Left ventricle myocardium inferior (tissue), 1 donor: ENCODE data around the gene AP2A2. TPM values are rescaled to one million over a fixed set of nuclear protein-coding genes. Genes with fewer than 3 reads are reported as not detected.

ENCODE experiments used
- DNase-seq: peaks from one replicate; pipeline ENCODE4 v3.0.0-alpha.2; 2020
- H3K27ac ChIP-seq: fragments of 200-600 bp; replicated peaks from 2 replicates; pipeline ENCODE4 v1.8.0; 2021
- H3K27me3 ChIP-seq: fragments of 200-600 bp; 2 replicates; pipeline ENCODE4 v1.8.0; 2021; ENCODE audit warnings: low read depth
- H3K36me3 ChIP-seq: fragments of 200-600 bp; 2 replicates; pipeline ENCODE4 v1.8.0; 2021
- H3K4me1 ChIP-seq: fragments of 200-600 bp; 2 replicates; pipeline ENCODE4 v1.8.0; 2021
- H3K4me3 ChIP-seq: fragments of 200-600 bp; 2 replicates; pipeline ENCODE4 v1.8.0; 2021; ENCODE audit warnings: mild to moderate bottlenecking, moderate library complexity
- H3K9me3 ChIP-seq: fragments of 200-600 bp; replicated peaks from 2 replicates; pipeline ENCODE4 v1.8.0; 2021
- intact Hi-C: fragments of 100-400 bp; cut with micrococcal nuclease; formaldehyde crosslinking; loops from one replicate; pipeline ENCODE4 v1.11.0; 2022
- total RNA-seq: library from RNA; stranded (reverse); fragmentation: NEBNext Ultra II Directional; extraction: Animal tissue kit (Norgen Biotek cat#: 25700); gene quantifications from one replicate; pipeline ENCODE4 v1.2.1, GENCODE V29; 2021
- TF ChIP-seq, protein P1 (sequence below): fragments of 200-600 bp; IDR thresholded peaks from 2 replicates; pipeline ENCODE4 v1.8.0; 2021; ENCODE audit warnings: antibody characterized with exemption, mild to moderate bottlenecking, borderline replicate concordance
- donor health status: DM: no; HTN: yes; CAD: no; lungs with severe emphysema.

Gene AP2A2
- total RNA-seq, 1 donor from 2014 or later, result 41.4 TPM

DNA sequence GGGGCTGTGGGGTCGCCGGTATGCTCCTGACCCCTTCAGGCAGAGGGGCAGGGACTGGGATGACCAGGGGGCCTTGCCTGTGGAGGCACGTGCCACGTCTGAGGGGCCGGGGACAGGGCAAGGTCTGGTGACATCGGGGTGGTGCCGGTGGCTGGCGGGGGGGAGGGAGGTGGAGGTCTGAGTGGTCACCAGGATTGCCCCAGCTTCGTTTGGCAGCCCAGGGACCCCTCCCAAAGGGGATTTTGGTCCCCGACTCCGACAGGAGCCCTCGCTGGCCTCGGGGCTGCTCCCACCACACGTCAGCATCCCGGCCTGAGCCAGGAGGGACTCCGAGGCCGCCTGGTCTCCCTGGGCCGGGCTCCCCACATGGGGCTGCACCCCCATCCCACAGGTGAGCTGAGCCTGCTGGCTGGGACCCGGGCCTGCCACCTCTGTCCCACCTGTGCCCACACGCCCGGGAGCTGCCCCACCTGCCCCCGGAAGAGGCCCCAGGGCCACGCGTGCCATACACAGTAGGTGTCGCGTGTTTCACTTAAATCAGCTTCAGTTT lies 111.9 kb downstream of the AP2A2 start:
- intact Hi-C loops, result no loop called here
- TF ChIP-seq, protein P1, sequence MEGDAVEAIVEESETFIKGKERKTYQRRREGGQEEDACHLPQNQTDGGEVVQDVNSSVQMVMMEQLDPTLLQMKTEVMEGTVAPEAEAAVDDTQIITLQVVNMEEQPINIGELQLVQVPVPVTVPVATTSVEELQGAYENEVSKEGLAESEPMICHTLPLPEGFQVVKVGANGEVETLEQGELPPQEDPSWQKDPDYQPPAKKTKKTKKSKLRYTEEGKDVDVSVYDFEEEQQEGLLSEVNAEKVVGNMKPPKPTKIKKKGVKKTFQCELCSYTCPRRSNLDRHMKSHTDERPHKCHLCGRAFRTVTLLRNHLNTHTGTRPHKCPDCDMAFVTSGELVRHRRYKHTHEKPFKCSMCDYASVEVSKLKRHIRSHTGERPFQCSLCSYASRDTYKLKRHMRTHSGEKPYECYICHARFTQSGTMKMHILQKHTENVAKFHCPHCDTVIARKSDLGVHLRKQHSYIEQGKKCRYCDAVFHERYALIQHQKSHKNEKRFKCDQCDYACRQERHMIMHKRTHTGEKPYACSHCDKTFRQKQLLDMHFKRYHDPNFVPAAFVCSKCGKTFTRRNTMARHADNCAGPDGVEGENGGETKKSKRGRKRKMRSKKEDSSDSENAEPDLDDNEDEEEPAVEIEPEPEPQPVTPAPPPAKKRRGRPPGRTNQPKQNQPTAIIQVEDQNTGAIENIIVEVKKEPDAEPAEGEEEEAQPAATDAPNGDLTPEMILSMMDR, result no peak
- no peak overlapping the region for H3K4me3 ChIP-seq
- no peak for DNase-seq
- H3K27ac ChIP-seq, result no peak overlapping the region
- H3K36me3 ChIP-seq, result no peaks in the 10 kb centered on the region
- no peaks in the 10 kb centered on the region for H3K4me1 ChIP-seq
- H3K27me3 ChIP-seq, result peaks cover 65% of the 10 kb centered on the region
- no peaks in the 10 kb centered on the region for H3K9me3 ChIP-seq

DNA sequence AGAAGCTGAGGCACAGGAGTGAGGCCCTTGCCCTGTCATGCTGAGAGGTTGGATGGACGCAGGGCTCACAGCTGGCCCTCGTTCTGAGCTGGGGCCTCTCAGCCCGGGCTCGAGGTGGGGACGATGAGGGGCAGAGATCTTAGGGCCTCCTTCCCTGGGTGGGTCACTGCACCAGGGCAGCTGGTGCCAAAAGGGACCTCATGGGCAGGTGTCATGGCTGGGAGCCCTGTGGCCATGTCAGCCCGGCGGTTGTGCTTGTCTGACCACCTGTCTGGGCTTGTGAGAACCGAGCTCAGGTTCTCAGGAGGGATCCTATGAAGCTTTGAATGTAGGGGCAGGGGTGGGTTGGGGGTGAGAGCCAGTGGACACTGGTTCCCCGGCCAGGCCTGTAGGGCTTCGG lies 112.7 kb downstream of the AP2A2 start:
- TF ChIP-seq, protein P1, result no peak
- Histone ChIP-seq H3K36me3 (no peaks in the 10 kb centered on the region), H3K4me1 (no peaks in the 10 kb centered on the region), H3K27ac (no peak overlapping the region), H3K27me3 (peaks cover 73% of the 10 kb centered on the region), H3K4me3 (no peak overlapping the region), H3K9me3 (no peaks in the 10 kb centered on the region)
- DNase-seq, result no peak
- intact Hi-C loops, result no loop called here

DNA sequence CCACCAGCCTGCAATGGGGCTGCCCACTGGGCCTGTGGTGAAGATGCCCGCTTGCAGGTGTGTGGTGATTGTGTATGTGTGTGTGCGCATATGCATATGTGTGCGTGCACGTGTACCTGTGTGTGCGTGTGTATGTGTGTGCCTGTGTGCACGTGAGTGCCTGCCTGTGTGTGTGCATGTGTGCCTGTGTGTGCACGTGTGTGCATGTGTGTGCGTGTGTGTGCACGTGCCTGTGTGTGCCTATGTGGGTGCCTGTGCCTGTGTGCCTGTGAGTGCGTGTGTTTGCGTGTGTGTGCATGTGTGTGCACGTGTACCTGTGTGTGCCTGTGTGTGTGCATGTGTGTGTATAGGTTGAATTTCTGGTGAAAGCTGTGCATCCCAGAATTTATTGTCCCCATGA lies 113.3 kb downstream of the AP2A2 start:
- Histone ChIP-seq H3K36me3 (no peaks in the 10 kb centered on the region), H3K27ac (no peak overlapping the region), H3K9me3 (no peaks in the 10 kb centered on the region), H3K27me3 (peaks cover 73% of the 10 kb centered on the region), H3K4me1 (no peaks in the 10 kb centered on the region), H3K4me3 (no peak overlapping the region)
- TF ChIP-seq, protein P1, result no peak
- intact Hi-C loops, result no loop called here
- DNase-seq, result no peak

DNA sequence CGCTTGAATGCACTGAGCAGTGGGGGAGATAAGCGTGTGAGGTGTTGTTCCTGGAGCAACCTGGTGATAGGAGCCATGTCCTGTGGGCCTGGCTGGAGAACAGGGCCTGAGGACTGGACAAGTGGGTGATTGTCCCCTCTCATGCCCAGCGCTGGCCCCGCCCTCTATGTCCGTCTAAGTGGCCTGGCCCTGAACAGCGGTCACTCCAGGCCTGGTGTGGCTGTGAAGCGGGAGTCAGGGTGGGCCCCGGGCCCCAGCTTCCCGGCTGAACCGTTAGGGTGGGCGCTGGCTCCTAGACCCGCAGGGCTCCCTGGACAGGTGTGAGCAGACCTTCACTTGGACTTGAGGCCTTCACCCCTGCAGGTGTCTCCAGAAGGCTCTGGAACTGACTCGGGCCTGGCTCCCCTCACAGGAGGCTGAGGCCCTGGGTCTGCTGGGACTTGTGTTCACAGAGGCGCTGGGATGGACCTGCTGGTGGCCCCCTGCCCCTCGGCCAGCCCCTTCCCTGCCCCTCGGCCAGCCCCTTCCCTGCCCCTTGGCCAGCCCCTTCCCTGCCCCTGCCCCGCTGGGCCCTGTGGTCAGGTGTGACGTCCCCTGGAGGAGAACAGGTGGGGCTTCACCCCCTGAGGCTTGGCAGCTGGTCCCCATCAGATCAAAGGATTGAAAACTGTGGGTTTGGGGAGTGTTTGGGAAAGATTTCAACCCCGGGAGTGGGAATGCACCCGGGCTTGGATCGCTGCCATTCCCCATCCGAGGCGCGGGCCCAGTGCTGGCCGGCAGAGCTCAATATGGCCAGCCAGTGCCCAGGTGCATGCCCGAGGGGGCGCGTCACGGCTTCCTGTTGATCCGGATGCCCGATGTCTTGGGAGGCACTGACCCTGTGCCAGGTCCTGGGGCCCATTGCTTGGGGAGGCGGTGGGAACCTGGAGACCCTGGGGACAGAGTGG lies 114.1 kb downstream of the AP2A2 start:
- Histone ChIP-seq H3K4me1 (no peaks in the 10 kb centered on the region), H3K4me3 (no peak overlapping the region), H3K27ac (no peak overlapping the region), H3K36me3 (no peaks in the 10 kb centered on the region), H3K27me3 (peaks cover 67% of the 10 kb centered on the region), H3K9me3 (peaks cover 1% of the 10 kb centered on the region)
- TF ChIP-seq, protein P1, result no peak
- DNase-seq, result no peak
- intact Hi-C loops, result no loop called here

DNA sequence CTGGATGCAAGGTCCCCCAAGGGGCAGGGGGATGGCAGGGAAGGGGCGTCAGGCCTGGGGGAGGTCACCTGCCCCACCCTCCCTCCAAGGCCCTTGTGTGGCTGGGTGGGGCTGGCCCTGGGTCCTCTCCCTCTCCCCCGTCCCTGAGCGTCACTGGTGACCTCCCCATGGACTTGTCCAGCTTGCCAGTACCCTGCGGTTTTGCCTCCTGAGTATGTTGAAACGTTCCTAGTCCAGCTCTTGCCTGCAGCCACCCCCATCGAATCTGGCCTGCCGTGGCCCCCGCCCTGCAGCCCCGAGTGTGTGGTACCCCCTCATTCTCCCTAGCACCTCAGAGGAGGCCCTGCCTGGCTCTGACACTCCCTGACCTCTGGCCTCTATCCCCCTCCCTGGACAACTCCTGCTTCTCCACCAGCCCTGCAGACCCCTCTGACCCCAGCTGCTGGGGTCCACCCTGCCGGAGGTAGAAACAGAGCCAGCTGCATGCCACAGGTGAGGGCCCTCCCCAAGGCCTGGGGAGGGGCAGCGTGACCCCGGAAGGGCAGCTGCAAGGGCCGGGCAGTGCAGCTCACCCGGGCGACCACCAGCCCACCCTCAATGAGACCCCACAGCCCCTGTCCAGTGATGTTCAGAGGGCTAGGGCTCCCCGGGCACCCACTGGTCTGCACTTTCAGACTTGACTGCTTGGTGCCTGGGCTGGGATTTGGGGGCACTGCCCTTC lies 114.9 kb downstream of the AP2A2 start:
- peaks cover 59% of the 10 kb centered on the region for H3K27me3 ChIP-seq
- H3K9me3 ChIP-seq, result peaks cover 7% of the 10 kb centered on the region
- no peaks in the 10 kb centered on the region for H3K36me3 ChIP-seq
- no peak for DNase-seq
- intact Hi-C loops, result no loop called here
- H3K27ac ChIP-seq, result no peak overlapping the region
- H3K4me1 ChIP-seq, result no peaks in the 10 kb centered on the region
- TF ChIP-seq, protein P1, result no peak
- no peak overlapping the region for H3K4me3 ChIP-seq
